Natural killer cell (primary cell): ENCODE measurements around the gene SLC7A14. TPM values are rescaled to one million over a fixed set of nuclear protein-coding genes. Genes with fewer than 3 reads are reported as not detected.

ENCODE experiments used
- ATAC-seq, 3 donors: fragments of 150-1000 bp in 2 of 3; fragments of 200-7000 bp in 1 of 3; cut with Tn5 transposase; 1 replicate in 1 of 3; 2 replicates in 2 of 3; pipeline ENCODE4 v1.10.0; 2021; ENCODE audit warnings: mild to moderate bottlenecking in 2 of 3, moderate library complexity in 2 of 3
- DNase-seq, 2 donors: peaks; one replicate each; pipeline versions ENCODE4 v3.0.0 to v3.0.0-alpha.2; 2013 to 2021; ENCODE audit warnings: mixed read lengths in 1 of 2
- H3K27ac ChIP-seq: one replicate; pipeline ENCODE4 v1.5.1; 2013; ENCODE audit warnings: mild to moderate bottlenecking, low read length
- H3K27me3 ChIP-seq: one replicate; pipeline ENCODE4 v1.6.1; 2013; ENCODE audit warnings: low read length; ENCODE audit not compliant: control insufficient read depth, insufficient read depth
- H3K36me3 ChIP-seq: one replicate; pipeline ENCODE4 v1.6.1; 2013; ENCODE audit warnings: low read length; ENCODE audit not compliant: control insufficient read depth, insufficient read depth
- H3K4me1 ChIP-seq: one replicate; pipeline ENCODE4 v1.6.1; 2013; ENCODE audit warnings: low read length; ENCODE audit not compliant: control insufficient read depth, insufficient read depth
- H3K4me3 ChIP-seq: one replicate; pipeline ENCODE4 v1.5.1; 2013; ENCODE audit warnings: low read length
- H3K9me3 ChIP-seq: one replicate; pipeline ENCODE4 v1.6.1; 2013; ENCODE audit warnings: low read length; ENCODE audit not compliant: control insufficient read depth, insufficient read depth
- H3K27ac Mint-ChIP-seq, 2 donors: one replicate each; pipeline ENCODE4 v1.8.0; 2022; ENCODE audit warnings: mild to moderate bottlenecking in 2 of 2, mixed read lengths in 2 of 2, moderate library complexity in 1 of 2
- H3K27me3 Mint-ChIP-seq, 2 donors: one replicate each; pipeline ENCODE4 v1.8.0; 2022; ENCODE audit warnings: low read depth in 2 of 2, mixed read lengths in 2 of 2
- H3K36me3 Mint-ChIP-seq: one replicate; pipeline ENCODE4 v1.8.0; 2022; ENCODE audit warnings: mixed read lengths
- H3K4me1 Mint-ChIP-seq, 2 donors: one replicate each; pipeline ENCODE4 v1.8.0; 2022; ENCODE audit warnings: mixed read lengths in 2 of 2
- H3K4me3 Mint-ChIP-seq: one replicate; pipeline ENCODE4 v1.8.0; 2022; ENCODE audit warnings: mild to moderate bottlenecking, moderate library complexity, mixed read lengths
- H3K9me3 Mint-ChIP-seq, 2 donors: one replicate each; pipeline ENCODE4 v1.8.0; 2022; ENCODE audit warnings: mixed read lengths in 2 of 2
- WGBS: methylation state at CpG from one replicate; pipeline ENCODE4 v1.1.7; 2013; ENCODE audit warnings: missing lambda C conversion rate; ENCODE audit not compliant: insufficient coverage; 5-methylcytosine and 5-hydroxymethylcytosine counted together
- intact Hi-C: fragments of 100-400 bp; cut with micrococcal nuclease; formaldehyde crosslinking; loops from one replicate; pipeline ENCODE4 v1.14.2; 2022
- total RNA-seq, 4 donors: library from RNA; stranded (reverse); fragments of 120-200 nt in 1 of 4; gene quantifications; one replicate each; pipeline versions ENCODE4 v1.2.3 to v1.2.4, GENCODE V29; 2013 to 2022
- TF ChIP-seq, protein P1 (sequence below): fragments of 200-600 bp; IDR thresholded peaks from one replicate; pipeline ENCODE4 v1.8.0; 2022; ENCODE audit warnings: antibody characterized with exemption

Gene SLC7A14
- total RNA-seq, 3 donors from 2014 or later (not counting 1 experiment from before 2014, with no cell fraction given), result not detected

DNA sequence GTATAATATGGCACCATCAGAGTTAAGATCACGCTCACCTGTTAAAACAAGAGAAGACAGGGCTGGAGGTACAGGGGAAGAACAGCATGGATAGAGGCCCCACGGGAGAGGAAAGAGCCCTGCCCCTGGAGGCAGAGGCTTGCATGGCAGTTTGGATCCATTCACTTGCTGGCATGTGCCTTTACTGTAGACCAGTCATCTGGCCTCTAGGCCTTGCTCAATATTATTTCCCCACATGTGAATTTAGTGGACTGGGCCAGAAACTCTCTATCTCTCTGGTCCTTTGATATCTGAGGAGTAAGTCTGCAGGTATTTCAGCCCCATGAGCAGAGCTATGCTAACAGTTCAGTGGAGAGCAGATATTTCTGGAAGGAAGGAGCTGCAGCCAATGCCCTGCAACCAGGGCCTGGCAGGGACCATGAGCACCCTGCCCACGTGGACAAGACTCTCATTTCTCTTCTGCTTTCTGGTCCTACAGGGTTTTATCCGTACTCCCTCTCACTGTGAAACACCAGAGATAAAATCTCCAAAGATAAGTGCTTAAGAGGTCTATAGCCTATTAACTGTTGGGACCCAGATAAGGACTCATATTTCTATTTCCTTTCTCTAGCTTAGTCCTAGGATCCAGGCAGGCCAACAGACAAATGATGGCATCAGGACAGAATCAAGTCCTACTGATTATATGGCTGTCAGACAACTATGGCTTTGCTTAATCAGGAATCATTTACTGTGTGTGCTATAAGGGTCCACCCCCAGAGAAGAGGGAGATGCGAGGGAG is 102.2 kb downstream of the SLC7A14 start:
- H3K27ac Mint-ChIP-seq, result no peak overlapping the region
- intact Hi-C loops, result no loop called here

DNA sequence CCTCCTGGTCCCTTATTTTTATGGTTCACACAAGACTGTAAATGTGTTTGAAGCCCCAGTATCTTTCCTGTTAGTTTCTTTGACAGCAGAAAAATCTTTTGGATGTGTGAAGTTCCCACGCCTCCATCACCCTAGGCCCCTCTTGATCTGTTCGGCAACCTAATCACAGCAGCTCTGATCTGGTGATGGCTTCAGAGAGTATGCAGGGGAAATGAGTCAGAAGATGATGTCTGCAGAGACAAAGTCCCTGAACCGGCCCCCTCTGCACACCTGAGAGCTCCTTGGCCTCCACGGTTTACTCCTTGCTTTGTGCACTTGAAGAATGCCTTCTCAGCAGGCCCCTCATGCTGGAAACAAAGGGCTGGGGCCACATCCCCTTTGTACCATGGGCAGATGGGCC is 103.7 kb downstream of the SLC7A14 start:
- Mint-ChIP-seq H3K4me3 (no peak overlapping the region), H3K27ac (no peak overlapping the region), H3K4me1 (no peaks in the 10 kb centered on the region), H3K9me3 (no peaks in the 10 kb centered on the region), H3K27me3 (peaks cover 6 to 11% of the 10 kb centered on the region in 2 donors), H3K36me3 (no peaks in the 10 kb centered on the region)
- no peak overlapping the region for H3K27ac ChIP-seq
- intact Hi-C loops, result no loop called here
- DNase-seq (no peak), ATAC-seq (no peak)
- no peaks in the 10 kb centered on the region for H3K4me1 ChIP-seq
- H3K36me3 ChIP-seq, result no peaks in the 10 kb centered on the region
- no peaks in the 10 kb centered on the region for H3K9me3 ChIP-seq
- no peaks in the 10 kb centered on the region for H3K27me3 ChIP-seq
- no peak overlapping the region for H3K4me3 ChIP-seq
- WGBS, result 66% methylated on average over 4 of the region's 4 CpGs
- TF ChIP-seq, protein P1, sequence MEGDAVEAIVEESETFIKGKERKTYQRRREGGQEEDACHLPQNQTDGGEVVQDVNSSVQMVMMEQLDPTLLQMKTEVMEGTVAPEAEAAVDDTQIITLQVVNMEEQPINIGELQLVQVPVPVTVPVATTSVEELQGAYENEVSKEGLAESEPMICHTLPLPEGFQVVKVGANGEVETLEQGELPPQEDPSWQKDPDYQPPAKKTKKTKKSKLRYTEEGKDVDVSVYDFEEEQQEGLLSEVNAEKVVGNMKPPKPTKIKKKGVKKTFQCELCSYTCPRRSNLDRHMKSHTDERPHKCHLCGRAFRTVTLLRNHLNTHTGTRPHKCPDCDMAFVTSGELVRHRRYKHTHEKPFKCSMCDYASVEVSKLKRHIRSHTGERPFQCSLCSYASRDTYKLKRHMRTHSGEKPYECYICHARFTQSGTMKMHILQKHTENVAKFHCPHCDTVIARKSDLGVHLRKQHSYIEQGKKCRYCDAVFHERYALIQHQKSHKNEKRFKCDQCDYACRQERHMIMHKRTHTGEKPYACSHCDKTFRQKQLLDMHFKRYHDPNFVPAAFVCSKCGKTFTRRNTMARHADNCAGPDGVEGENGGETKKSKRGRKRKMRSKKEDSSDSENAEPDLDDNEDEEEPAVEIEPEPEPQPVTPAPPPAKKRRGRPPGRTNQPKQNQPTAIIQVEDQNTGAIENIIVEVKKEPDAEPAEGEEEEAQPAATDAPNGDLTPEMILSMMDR, result no peak

More for the DNA sequence above, 102.2 kb downstream of the SLC7A14 start:
- Mint-ChIP-seq H3K9me3 (no peaks in the 10 kb centered on the region), H3K36me3 (no peaks in the 10 kb centered on the region), H3K4me1 (no peaks in the 10 kb centered on the region), H3K4me3 (no peak overlapping the region), H3K27me3 (peaks cover 6 to 11% of the 10 kb centered on the region in 2 donors)
- DNase-seq, result no peak
- H3K4me3 ChIP-seq, result no peak overlapping the region
- WGBS, result 75% methylated on average over 4 of the region's 5 CpGs
- H3K4me1 ChIP-seq, result no peaks in the 10 kb centered on the region
- no peak for ATAC-seq
- no peaks in the 10 kb centered on the region for H3K9me3 ChIP-seq
- no peaks in the 10 kb centered on the region for H3K27me3 ChIP-seq
- TF ChIP-seq, protein P1, result no peak
- H3K27ac ChIP-seq, result no peak overlapping the region
- H3K36me3 ChIP-seq, result no peaks in the 10 kb centered on the region

DNA sequence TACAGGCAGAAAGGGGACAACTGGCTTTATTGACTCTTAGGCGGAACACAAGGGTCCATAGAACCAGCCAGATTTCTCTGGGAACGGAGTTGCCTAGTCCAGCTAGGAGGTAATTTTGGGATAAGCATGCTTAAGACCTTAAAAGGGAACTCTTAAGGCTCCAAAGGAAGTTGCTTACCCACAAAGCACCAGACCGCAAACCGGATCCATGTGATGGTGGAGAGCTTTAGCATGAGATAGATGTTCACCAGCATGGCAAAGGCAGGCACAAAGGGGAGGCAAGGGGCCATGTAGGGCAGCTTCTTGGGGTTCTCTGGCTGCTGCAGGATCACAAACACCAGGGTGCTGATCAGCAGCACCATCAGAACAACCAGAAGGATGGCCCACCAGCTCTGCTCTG is 105.8 kb downstream of the SLC7A14 start:
- WGBS, result 88% methylated on average over 4 of the region's 4 CpGs
- TF ChIP-seq, protein P1, result no peak
- no peaks in the 10 kb centered on the region for H3K36me3 Mint-ChIP-seq
- no peak for ATAC-seq
- no peaks in the 10 kb centered on the region for H3K27me3 ChIP-seq
- DNase-seq, result no peak
- peaks cover 0 to 13% of the 10 kb centered on the region in 2 donors for H3K27me3 Mint-ChIP-seq
- no peak overlapping the region for H3K4me3 ChIP-seq
- H3K27ac ChIP-seq, result no peak overlapping the region
- no peaks in the 10 kb centered on the region for H3K4me1 ChIP-seq
- H3K4me3 Mint-ChIP-seq, result no peak overlapping the region
- H3K36me3 ChIP-seq, result no peaks in the 10 kb centered on the region
- H3K4me1 Mint-ChIP-seq, result no peaks in the 10 kb centered on the region
- H3K9me3 Mint-ChIP-seq, result no peaks in the 10 kb centered on the region
- H3K27ac Mint-ChIP-seq, result no peak overlapping the region
- H3K9me3 ChIP-seq, result no peaks in the 10 kb centered on the region
- intact Hi-C loops, result no loop called here

DNA sequence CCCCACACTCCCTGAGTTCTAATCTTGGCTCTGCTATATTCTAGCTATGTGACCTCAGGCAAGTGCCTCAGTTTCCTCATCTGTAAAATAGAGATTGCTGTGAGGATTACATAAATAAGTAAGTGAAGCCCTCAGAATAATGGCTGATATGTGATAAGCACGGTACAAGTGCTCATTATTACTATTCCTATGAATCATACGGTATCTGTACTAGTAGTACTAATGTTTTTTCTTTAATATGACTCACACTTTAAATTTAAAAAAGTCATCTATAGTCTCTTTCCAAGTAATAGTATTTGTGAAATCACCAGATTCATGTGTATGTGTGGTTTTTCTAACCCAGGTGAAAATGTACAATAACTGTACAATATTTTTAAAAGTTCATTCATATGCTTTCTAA is 108.5 kb downstream of the SLC7A14 start:
- Histone ChIP-seq H3K27me3 (no peaks in the 10 kb centered on the region), H3K9me3 (no peaks in the 10 kb centered on the region), H3K27ac (no peak overlapping the region), H3K4me1 (no peaks in the 10 kb centered on the region), H3K4me3 (no peak overlapping the region), H3K36me3 (no peaks in the 10 kb centered on the region)
- H3K4me3 Mint-ChIP-seq, result no peak overlapping the region
- DNase-seq, result no peak
- H3K27me3 Mint-ChIP-seq, result peaks cover 5 to 29% of the 10 kb centered on the region in 2 donors
- WGBS, result no CpG with 5 or more reads among the region's 2 CpGs
- TF ChIP-seq, protein P1, result no peak
- H3K27ac Mint-ChIP-seq, result no peak overlapping the region
- intact Hi-C loops, result no loop called here
- no peak for ATAC-seq
- no peaks in the 10 kb centered on the region for H3K4me1 Mint-ChIP-seq
- H3K9me3 Mint-ChIP-seq, result no peaks in the 10 kb centered on the region
- no peaks in the 10 kb centered on the region for H3K36me3 Mint-ChIP-seq
